Loucy (cell line): ENCODE results near the gene SMIM35.

Source experiments
- EZH2phosphoT487 ChIP-seq: fragments of 200-600 bp; IDR thresholded peaks from 2 replicates; pipeline ENCODE4 v1.6.1; 2018; ENCODE audit warnings: antibody characterized with exemption, mild to moderate bottlenecking, moderate library complexity, borderline replicate concordance
- TF ChIP-seq, protein P1 (sequence below): fragments of 200-600 bp; sonication (generic); conservative IDR thresholded peaks from 2 replicates; pipeline ENCODE4 v1.5.1; 2014; ENCODE audit warnings: mild to moderate bottlenecking, antibody characterized with exemption, low read length

DNA sequence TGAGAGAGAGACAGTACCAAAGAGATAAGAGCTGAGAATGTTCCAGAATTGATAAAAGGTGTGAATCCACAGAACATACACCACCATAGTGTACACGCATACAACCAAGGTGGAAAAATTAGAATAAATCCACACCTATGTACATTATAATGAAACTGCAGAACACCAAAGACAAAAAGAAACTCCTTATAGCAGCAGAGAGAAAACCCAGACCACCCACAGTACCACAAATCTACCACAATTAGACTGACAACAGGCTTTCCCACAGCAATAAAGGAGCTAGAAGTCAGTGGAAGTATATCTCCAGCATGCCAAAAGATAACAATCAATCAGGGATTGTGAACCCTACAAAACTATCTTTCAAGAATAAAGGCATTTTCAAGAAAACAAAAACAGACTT lies 34.0 kb upstream of the SMIM35 start:
- TF ChIP-seq, protein P1, sequence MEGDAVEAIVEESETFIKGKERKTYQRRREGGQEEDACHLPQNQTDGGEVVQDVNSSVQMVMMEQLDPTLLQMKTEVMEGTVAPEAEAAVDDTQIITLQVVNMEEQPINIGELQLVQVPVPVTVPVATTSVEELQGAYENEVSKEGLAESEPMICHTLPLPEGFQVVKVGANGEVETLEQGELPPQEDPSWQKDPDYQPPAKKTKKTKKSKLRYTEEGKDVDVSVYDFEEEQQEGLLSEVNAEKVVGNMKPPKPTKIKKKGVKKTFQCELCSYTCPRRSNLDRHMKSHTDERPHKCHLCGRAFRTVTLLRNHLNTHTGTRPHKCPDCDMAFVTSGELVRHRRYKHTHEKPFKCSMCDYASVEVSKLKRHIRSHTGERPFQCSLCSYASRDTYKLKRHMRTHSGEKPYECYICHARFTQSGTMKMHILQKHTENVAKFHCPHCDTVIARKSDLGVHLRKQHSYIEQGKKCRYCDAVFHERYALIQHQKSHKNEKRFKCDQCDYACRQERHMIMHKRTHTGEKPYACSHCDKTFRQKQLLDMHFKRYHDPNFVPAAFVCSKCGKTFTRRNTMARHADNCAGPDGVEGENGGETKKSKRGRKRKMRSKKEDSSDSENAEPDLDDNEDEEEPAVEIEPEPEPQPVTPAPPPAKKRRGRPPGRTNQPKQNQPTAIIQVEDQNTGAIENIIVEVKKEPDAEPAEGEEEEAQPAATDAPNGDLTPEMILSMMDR, result no peak
- no peak for TF ChIP-seq EZH2phosphoT487
